IMR-90 (cell line): ENCODE results near the gene SCAMP4. TPM values are rescaled to one million over a fixed set of nuclear protein-coding genes. Genes with fewer than 3 reads are reported as not detected.

Experiments used
- ATAC-seq: fragments of 200-7000 bp; cut with Tn5 transposase; 2 replicates; pipeline ENCODE4 v1.9.1; 2020; ENCODE audit warnings: low read depth, mild to moderate bottlenecking, moderate library complexity
- BruUV-seq: library from RNA; stranded (reverse); fragments of 400-500 nt; replicated peaks from 2 replicates; lab custom pipeline; 2021; lab: Mats Ljungman, UMichigan
- CTCF ChIA-PET: fragments of 300-600 bp; formaldehyde crosslinking; extraction: SDS; loops from one replicate; lab custom pipeline; 2021; ENCODE audit warnings: antibody characterized with exemption; lab: Yijun Ruan, JAX
- POLR2A ChIA-PET: fragments of 300-600 bp; sonication (Branson Sonifier 250); formaldehyde crosslinking; loops from one replicate; lab custom pipeline; 2022; ENCODE audit warnings: antibody characterized with exemption; ENCODE audit not compliant: unreplicated experiment; lab: Charles Lee
- DNase-seq: peaks from one replicate; pipeline ENCODE4 v3.0.0; 2013
- H2AFZ ChIP-seq: replicated peaks from 2 replicates; pipeline ENCODE3; 2013; ENCODE audit warnings: low read length, mild to moderate bottlenecking; ENCODE audit not compliant: poor library complexity
- H2AK5ac ChIP-seq: 2 replicates; pipeline ENCODE4 v1.6.1; 2013; ENCODE audit warnings: low read depth, low read length, inconsistent platforms
- H2AK9ac ChIP-seq: replicated peaks from 2 replicates; pipeline ENCODE3; 2013; ENCODE audit warnings: mild to moderate bottlenecking, low read depth, low read length, moderate library complexity; ENCODE audit not compliant: poor library complexity
- H2BK120ac ChIP-seq: 2 replicates; pipeline ENCODE4 v1.6.1; 2013; ENCODE audit warnings: low read depth, low read length, inconsistent platforms
- H2BK15ac ChIP-seq: 3 replicates; pipeline ENCODE4 v1.6.1; 2013; ENCODE audit warnings: low read depth, low read length, inconsistent platforms
- H2BK20ac ChIP-seq: 2 replicates; pipeline ENCODE4 v1.6.1; 2013; ENCODE audit warnings: low read depth, mild to moderate bottlenecking, inconsistent platforms, low read length, moderate library complexity
- H2BK5ac ChIP-seq: 2 replicates; pipeline ENCODE4 v1.6.1; 2013; ENCODE audit warnings: mild to moderate bottlenecking, low read depth, low read length, inconsistent platforms; ENCODE audit not compliant: poor library complexity, severe bottlenecking
- H3K14ac ChIP-seq: replicated peaks from 2 replicates; pipeline ENCODE4 v1.6.1; 2013; ENCODE audit warnings: low read depth, low read length, inconsistent platforms
- H3K18ac ChIP-seq: 2 replicates; pipeline ENCODE4 v1.6.1; 2013; ENCODE audit warnings: low read depth, low read length, control low read depth
- H3K23ac ChIP-seq: 2 replicates; pipeline ENCODE4 v1.6.1; 2013; ENCODE audit warnings: low read depth, low read length, inconsistent platforms
- H3K27ac ChIP-seq: 2 replicates; pipeline ENCODE4 v1.5.1; 2013; ENCODE audit warnings: mild to moderate bottlenecking, control low read depth, low read length; ENCODE audit not compliant: insufficient read depth
- H3K27me3 ChIP-seq: 2 replicates; pipeline ENCODE4 v1.6.1; 2013; ENCODE audit warnings: low read length; ENCODE audit not compliant: control insufficient read depth, insufficient read depth
- H3K36me3 ChIP-seq: 2 replicates; pipeline ENCODE4 v1.6.1; 2013; ENCODE audit warnings: low read length, mixed read lengths; ENCODE audit not compliant: control insufficient read depth, insufficient read depth
- H3K4ac ChIP-seq: 2 replicates; pipeline ENCODE4 v1.6.1; 2013; ENCODE audit warnings: low read depth, low read length, inconsistent platforms
- H3K4me1 ChIP-seq: 2 replicates; pipeline ENCODE4 v1.6.1; 2013; ENCODE audit warnings: low read length, mixed read lengths; ENCODE audit not compliant: control insufficient read depth, insufficient read depth
- H3K4me2 ChIP-seq: 2 replicates; pipeline ENCODE4 v1.6.1; 2013; ENCODE audit warnings: low read depth, mild to moderate bottlenecking, control low read depth, low read length, moderate library complexity
- H3K4me3 ChIP-seq: 2 replicates; pipeline ENCODE4 v1.5.1; 2013; ENCODE audit warnings: low read depth, mild to moderate bottlenecking, control low read depth, low read length, moderate library complexity; ENCODE audit not compliant: insufficient read depth
- H3K56ac ChIP-seq: 2 replicates; pipeline ENCODE4 v1.6.1; 2013; ENCODE audit warnings: low read length, inconsistent platforms; ENCODE audit not compliant: insufficient read depth; ENCODE audit errors: extremely low read depth
- H3K79me1 ChIP-seq, 2 experiments: 2 replicates each; pipeline ENCODE4 v1.6.1; 2013; ENCODE audit warnings: low read length in 2 of 2, inconsistent platforms in 1 of 2, low read depth in 1 of 2
- H3K9ac ChIP-seq: 2 replicates; pipeline ENCODE4 v1.6.1; 2013; ENCODE audit warnings: low read depth, low read length, control low read depth
- H3K9me1 ChIP-seq: 2 replicates; pipeline ENCODE4 v1.6.1; 2013; ENCODE audit warnings: low read length, inconsistent platforms; ENCODE audit not compliant: insufficient read depth
- H3K9me3 ChIP-seq: 2 replicates; pipeline ENCODE4 v1.6.1; 2013; ENCODE audit warnings: low read length; ENCODE audit not compliant: control insufficient read depth, insufficient read depth
- H4K20me1 ChIP-seq: 2 replicates; pipeline ENCODE4 v1.6.1; 2013; ENCODE audit warnings: low read length, inconsistent platforms; ENCODE audit not compliant: insufficient read depth
- H4K5ac ChIP-seq: 2 replicates; pipeline ENCODE4 v1.6.1; 2013; ENCODE audit warnings: mild to moderate bottlenecking, low read depth, low read length, control low read depth
- H4K8ac ChIP-seq, 2 experiments: 2 replicates each; pipeline ENCODE4 v1.6.1; 2013; ENCODE audit warnings: low read depth in 2 of 2, low read length in 2 of 2, control low read depth in 1 of 2, inconsistent platforms in 1 of 2
- H4K91ac ChIP-seq: 2 replicates; pipeline ENCODE4 v1.6.1; 2013; ENCODE audit warnings: low read depth, low read length, inconsistent platforms; ENCODE audit not compliant: insufficient read depth
- BHLHE40 ChIP-seq: fragments of 150-350 bp; IDR thresholded peaks from 2 replicates; pipeline ENCODE4 v1.6.1; 2016; ENCODE audit warnings: mild to moderate bottlenecking, low read depth, low read length
- CHD1 ChIP-seq: IDR thresholded peaks from 2 replicates; pipeline ENCODE4 v1.6.1; 2012; ENCODE audit warnings: low read depth, low read length, improper control_type of control experiment
- MAFK ChIP-seq: IDR thresholded peaks from 2 replicates; pipeline ENCODE4 v1.6.1; 2012; ENCODE audit warnings: low read depth, low read length, improper control_type of control experiment
- MXI1 ChIP-seq: IDR thresholded peaks from 2 replicates; pipeline ENCODE4 v1.6.1; 2012; ENCODE audit warnings: low read depth, mild to moderate bottlenecking, low read length, moderate library complexity, borderline replicate concordance
- NFE2L2 ChIP-seq: fragments of 150-350 bp; IDR thresholded peaks from 2 replicates; pipeline ENCODE4 v1.6.1; 2016; ENCODE audit warnings: low read depth, mild to moderate bottlenecking, low read length
- POLR2A ChIP-seq: IDR thresholded peaks from 2 replicates; pipeline ENCODE4 v1.6.1; 2012; ENCODE audit warnings: mild to moderate bottlenecking, low read depth, low read length
- RCOR1 ChIP-seq: IDR thresholded peaks from 2 replicates; pipeline ENCODE4 v1.6.1; 2012; ENCODE audit warnings: mild to moderate bottlenecking, low read length, improper control_type of control experiment; ENCODE audit not compliant: insufficient replicate concordance
- RFX5 ChIP-seq: IDR thresholded peaks from 2 replicates; pipeline ENCODE4 v1.8.0; 2012; ENCODE audit warnings: low read depth, mild to moderate bottlenecking, low read length, moderate library complexity
- SMC3 ChIP-seq: fragments of 150-350 bp; IDR thresholded peaks from 2 replicates; pipeline ENCODE4 v1.6.1; 2016; ENCODE audit warnings: low read depth, mild to moderate bottlenecking, antibody characterized with exemption, low read length, moderate library complexity
- USF2 ChIP-seq: fragments of 150-350 bp; IDR thresholded peaks from 2 replicates; pipeline ENCODE4 v1.6.1; 2017; ENCODE audit warnings: mild to moderate bottlenecking, antibody characterized with exemption, low read length, low read depth
- WGBS, 2 experiments: methylation state at CpG; one replicate each; pipeline versions ENCODE4 v1.1.5 to v1.1.7; 2013; ENCODE audit warnings: missing lambda C conversion rate in 2 of 2; ENCODE audit not compliant: insufficient read length in 1 of 2; ENCODE audit errors: extremely low coverage in 2 of 2; 5-methylcytosine and 5-hydroxymethylcytosine counted together
- dilution Hi-C: fragments of 300-500 bp; cut with HindIII; formaldehyde crosslinking; loops from one replicate; pipeline ENCODE4 v1.14.3; 2018; ENCODE audit warnings: low sequenced_read_pairs; ENCODE audit not compliant: unreplicated experiment
- in situ Hi-C: fragments of 300-500 bp; cut with MboI; formaldehyde crosslinking; loops from 3 replicates; pipeline ENCODE4 v1.14.3; 2019; ENCODE audit warnings: low sequenced_read_pairs, inconsistent platforms, mixed read lengths
- intact Hi-C: fragments of 100-400 bp; cut with micrococcal nuclease; formaldehyde crosslinking; loops from 2 replicates; pipeline ENCODE4 v1.10.0; 2022
- polyA plus RNA-seq, 3 experiments: library from polyadenylated mRNA; depleted of rRNA; stranded (reverse); fragments of >200 nt; gene quantifications; 2 replicates each; pipeline ENCODE4 v1.2.3, GENCODE V29; 2012; ENCODE audit warnings: low replicate concordance in 1 of 3
- total RNA-seq: library from RNA; depleted of rRNA; stranded (reverse); fragments of >200 nt; gene quantifications from 2 replicates; pipeline ENCODE4 v1.2.3, GENCODE V29; 2012

The SCAMP4 gene
- total and polyA plus RNA-seq, 2 of the 4 experiments (the other 2 are of a cell fraction): 16.1 to 28.1 TPM

DNA sequence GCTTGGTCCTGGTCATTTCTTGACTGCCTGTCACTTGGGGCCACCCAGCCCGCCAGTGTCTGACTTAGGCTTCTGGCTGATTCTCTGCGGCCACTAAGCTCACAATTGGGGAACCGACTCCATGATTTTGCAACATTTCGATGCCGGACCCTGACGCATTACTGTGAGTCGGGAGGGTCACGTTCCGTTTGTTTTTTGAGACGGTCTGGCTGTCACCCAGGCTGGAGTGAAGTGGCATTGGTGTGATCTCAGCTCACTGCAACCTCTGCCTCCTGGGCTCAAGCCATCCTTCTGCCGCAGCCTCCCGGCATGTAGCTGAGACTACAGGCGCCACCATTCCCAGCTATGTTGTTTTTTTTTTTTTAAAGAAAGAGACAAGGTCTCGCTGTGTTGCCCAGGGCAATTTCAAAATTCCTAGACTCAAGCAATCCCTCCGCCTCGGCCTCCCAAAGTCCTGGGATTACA is 3.2 kb upstream of the SCAMP4 start:
- DNase-seq (no peak), ATAC-seq (no peak)
- Histone ChIP-seq H2AFZ (peak overlapping the region; percentile 12), H2BK120ac (no peak overlapping the region), H4K91ac (no peak overlapping the region), H4K5ac (no peak overlapping the region), H4K8ac (no peak overlapping the region), H3K4ac (no peak overlapping the region), H3K4me2 (no peak overlapping the region), H4K20me1 (peaks cover 2% of the 10 kb centered on the region; the same call in 1 of the 2 replicates), H3K27me3 (no peaks in the 10 kb centered on the region), H3K23ac (no peak overlapping the region), H3K9ac (no peak overlapping the region), H3K18ac (no peak overlapping the region), H3K4me1 (peaks cover 8% of the 10 kb centered on the region), H3K14ac (no peak overlapping the region), H3K56ac (no peak overlapping the region), H3K4me3 (no peak overlapping the region), H3K9me1 (peaks cover 11% of the 10 kb centered on the region; the same call in 1 of the 2 replicates), H2BK5ac (no peak overlapping the region), H3K36me3 (no peaks in the 10 kb centered on the region), H3K27ac (no peak overlapping the region), H2BK15ac (no peak overlapping the region), H2AK9ac (no peak overlapping the region), H2BK20ac (no peak overlapping the region), H2AK5ac (no peak overlapping the region), H3K79me1 (peaks cover 8 to 17% of the 10 kb centered on the region in 2 experiments), H3K9me3 (no peaks in the 10 kb centered on the region)
- ChIA-PET CTCF (no interaction called here), POLR2A (no interaction called here)
- no peak for TF ChIP-seq CHD1
- TF ChIP-seq RCOR1: no peak
- no peak for TF ChIP-seq NFE2L2
- no peak for TF ChIP-seq BHLHE40
- TF ChIP-seq USF2: no peak
- no peak for TF ChIP-seq SMC3
- TF ChIP-seq MXI1: no peak
- TF ChIP-seq RFX5: no peak
- TF ChIP-seq MAFK: no peak
- TF ChIP-seq POLR2A: no peak
- 72% methylated on average over 9 of the region's 16 CpGs; no CpG with 5 or more reads in 1 of the 2 experiments for WGBS, 2 experiments
- BruUV-seq: no TSS peak
- intact Hi-C loops (no loop called here), in situ Hi-C loops (no loop called here), dilution Hi-C loops (no loop called here)
